ENCODE data around the gene CRAMP1.

The CRAMP1 gene

DNA sequence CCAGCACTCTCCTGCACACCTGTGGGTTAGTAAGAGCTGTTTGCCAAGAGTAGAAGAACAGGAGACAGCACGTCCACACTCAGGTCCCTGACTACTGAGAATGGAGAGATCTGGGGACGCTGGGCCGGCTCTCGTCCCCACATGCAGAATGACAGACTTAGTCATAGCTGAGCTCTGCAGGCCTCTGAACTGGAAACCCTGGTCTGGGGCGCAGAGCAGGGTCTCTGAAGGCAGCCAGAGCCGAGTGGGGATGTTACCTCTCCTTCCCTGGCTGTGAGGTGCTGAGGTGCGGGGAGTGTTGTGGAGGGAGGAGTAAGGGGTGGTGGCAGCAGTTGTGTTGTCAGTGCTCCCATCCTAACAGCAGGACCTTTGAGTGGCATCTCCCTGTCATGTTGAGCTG lies 58.7 kb downstream of the CRAMP1 start:
- TF ChIP-seq POLR2AphosphoS5 (IDR thresholded peaks at IDR 0.05; ENCODE audit: low read depth) (no peak), SPI1 (IDR thresholded peaks at IDR 0.05; ENCODE audit: borderline replicate concordance, low read depth) (no peak), GABPA (IDR thresholded peaks at IDR 0.05; ENCODE audit: low read depth) (no peak)
- TF ChIP-seq, protein P1, sequence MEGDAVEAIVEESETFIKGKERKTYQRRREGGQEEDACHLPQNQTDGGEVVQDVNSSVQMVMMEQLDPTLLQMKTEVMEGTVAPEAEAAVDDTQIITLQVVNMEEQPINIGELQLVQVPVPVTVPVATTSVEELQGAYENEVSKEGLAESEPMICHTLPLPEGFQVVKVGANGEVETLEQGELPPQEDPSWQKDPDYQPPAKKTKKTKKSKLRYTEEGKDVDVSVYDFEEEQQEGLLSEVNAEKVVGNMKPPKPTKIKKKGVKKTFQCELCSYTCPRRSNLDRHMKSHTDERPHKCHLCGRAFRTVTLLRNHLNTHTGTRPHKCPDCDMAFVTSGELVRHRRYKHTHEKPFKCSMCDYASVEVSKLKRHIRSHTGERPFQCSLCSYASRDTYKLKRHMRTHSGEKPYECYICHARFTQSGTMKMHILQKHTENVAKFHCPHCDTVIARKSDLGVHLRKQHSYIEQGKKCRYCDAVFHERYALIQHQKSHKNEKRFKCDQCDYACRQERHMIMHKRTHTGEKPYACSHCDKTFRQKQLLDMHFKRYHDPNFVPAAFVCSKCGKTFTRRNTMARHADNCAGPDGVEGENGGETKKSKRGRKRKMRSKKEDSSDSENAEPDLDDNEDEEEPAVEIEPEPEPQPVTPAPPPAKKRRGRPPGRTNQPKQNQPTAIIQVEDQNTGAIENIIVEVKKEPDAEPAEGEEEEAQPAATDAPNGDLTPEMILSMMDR (IDR thresholded peaks at IDR 0.05; ENCODE audit: insufficient read depth, low read length), result no peak
- TF ChIP-seq, protein P2, sequence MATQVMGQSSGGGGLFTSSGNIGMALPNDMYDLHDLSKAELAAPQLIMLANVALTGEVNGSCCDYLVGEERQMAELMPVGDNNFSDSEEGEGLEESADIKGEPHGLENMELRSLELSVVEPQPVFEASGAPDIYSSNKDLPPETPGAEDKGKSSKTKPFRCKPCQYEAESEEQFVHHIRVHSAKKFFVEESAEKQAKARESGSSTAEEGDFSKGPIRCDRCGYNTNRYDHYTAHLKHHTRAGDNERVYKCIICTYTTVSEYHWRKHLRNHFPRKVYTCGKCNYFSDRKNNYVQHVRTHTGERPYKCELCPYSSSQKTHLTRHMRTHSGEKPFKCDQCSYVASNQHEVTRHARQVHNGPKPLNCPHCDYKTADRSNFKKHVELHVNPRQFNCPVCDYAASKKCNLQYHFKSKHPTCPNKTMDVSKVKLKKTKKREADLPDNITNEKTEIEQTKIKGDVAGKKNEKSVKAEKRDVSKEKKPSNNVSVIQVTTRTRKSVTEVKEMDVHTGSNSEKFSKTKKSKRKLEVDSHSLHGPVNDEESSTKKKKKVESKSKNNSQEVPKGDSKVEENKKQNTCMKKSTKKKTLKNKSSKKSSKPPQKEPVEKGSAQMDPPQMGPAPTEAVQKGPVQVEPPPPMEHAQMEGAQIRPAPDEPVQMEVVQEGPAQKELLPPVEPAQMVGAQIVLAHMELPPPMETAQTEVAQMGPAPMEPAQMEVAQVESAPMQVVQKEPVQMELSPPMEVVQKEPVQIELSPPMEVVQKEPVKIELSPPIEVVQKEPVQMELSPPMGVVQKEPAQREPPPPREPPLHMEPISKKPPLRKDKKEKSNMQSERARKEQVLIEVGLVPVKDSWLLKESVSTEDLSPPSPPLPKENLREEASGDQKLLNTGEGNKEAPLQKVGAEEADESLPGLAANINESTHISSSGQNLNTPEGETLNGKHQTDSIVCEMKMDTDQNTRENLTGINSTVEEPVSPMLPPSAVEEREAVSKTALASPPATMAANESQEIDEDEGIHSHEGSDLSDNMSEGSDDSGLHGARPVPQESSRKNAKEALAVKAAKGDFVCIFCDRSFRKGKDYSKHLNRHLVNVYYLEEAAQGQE (IDR thresholded peaks at IDR 0.05; ENCODE audit: insufficient replicate concordance, low read depth), result no peak
- DNase-seq (ENCODE audit: low read depth in 1 of 2, low spot score in 1 of 2), result no peak
- no peaks in the 10 kb centered on the region for H3K27me3 ChIP-seq (ENCODE audit: insufficient read depth, poor library complexity, severe bottlenecking)
- H3K4me3 ChIP-seq (replicated peaks; ENCODE audit: insufficient read depth, low read length), result no peak overlapping the region
- no peak overlapping the region for H3K27ac ChIP-seq (replicated peaks)

DNA sequence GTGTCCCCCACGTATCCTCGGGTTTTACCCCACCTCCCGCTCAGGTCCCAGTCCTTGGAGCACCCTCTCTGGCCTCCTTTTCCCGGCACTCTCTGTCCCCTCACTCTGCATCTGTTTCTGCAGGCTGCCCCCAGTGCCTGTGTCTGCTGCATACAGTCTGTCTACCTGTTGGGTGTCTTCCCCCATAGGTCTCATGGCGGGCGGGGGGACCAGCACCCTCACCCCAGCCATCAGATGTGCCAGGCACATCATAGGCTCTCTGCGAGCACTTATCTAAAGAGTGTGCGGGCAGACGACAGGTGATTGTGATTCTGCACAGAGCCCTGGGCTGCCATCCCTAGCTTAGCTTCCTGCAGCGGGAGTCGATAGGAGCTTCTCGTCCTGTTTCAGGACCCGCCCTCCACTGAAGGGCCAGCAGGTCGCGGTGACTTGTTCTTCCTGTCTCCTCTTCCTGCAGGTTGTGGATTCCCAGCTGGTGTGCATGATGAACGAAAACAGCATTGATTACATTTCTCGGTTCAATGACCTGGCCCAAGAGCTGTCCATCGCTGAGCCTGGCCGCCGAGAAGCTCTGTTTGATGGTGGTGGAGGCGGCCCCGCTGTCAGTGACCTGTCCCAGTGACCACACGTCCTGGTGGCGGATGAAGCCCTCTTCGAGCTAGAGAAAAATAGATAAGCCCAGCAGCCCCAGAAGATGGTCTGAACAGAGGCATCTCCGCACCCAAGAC lies 61.4 kb downstream of the CRAMP1 start:
- H3K27me3 ChIP-seq (ENCODE audit: insufficient read depth, poor library complexity, severe bottlenecking), result no peaks in the 10 kb centered on the region
- TF ChIP-seq, protein P2 (IDR thresholded peaks at IDR 0.05; ENCODE audit: insufficient replicate concordance, low read depth), result no peak
- H3K27ac ChIP-seq (replicated peaks), result no peak overlapping the region
- no peak for DNase-seq (ENCODE audit: low read depth in 1 of 2, low spot score in 1 of 2)
- H3K4me3 ChIP-seq (replicated peaks; ENCODE audit: insufficient read depth, low read length), result no peak overlapping the region

DNA sequence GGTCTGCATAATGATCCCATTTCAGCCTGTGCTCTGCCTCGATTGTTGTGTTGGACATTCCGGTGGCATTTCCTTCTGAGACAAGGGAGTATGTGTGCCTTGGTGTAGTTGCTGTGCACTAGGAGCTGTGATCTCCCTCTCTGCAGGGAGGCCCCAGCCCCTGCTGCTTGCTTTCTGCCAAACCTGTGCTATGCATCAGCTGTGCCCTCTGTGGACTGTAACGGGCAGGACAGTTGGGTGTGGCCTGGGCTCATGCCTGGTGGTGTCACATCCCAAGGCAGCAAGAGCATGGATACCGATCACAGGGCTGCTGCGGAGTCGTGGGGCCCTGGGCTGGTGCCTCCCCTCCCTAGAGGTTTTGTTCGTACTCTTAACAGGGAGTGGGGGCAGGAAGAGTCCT lies 62.1 kb downstream of the CRAMP1 start:
- DNase-seq (ENCODE audit: low read depth in 1 of 2, low spot score in 1 of 2), result no peak
- Histone ChIP-seq H3K27me3 (ENCODE audit: insufficient read depth, poor library complexity, severe bottlenecking) (no peaks in the 10 kb centered on the region), H3K27ac (replicated peaks) (no peak overlapping the region), H3K4me3 (replicated peaks; ENCODE audit: insufficient read depth, low read length) (no peak overlapping the region)
- TF ChIP-seq POLR2AphosphoS5 (IDR thresholded peaks at IDR 0.05; ENCODE audit: low read depth), result no peak

DNA sequence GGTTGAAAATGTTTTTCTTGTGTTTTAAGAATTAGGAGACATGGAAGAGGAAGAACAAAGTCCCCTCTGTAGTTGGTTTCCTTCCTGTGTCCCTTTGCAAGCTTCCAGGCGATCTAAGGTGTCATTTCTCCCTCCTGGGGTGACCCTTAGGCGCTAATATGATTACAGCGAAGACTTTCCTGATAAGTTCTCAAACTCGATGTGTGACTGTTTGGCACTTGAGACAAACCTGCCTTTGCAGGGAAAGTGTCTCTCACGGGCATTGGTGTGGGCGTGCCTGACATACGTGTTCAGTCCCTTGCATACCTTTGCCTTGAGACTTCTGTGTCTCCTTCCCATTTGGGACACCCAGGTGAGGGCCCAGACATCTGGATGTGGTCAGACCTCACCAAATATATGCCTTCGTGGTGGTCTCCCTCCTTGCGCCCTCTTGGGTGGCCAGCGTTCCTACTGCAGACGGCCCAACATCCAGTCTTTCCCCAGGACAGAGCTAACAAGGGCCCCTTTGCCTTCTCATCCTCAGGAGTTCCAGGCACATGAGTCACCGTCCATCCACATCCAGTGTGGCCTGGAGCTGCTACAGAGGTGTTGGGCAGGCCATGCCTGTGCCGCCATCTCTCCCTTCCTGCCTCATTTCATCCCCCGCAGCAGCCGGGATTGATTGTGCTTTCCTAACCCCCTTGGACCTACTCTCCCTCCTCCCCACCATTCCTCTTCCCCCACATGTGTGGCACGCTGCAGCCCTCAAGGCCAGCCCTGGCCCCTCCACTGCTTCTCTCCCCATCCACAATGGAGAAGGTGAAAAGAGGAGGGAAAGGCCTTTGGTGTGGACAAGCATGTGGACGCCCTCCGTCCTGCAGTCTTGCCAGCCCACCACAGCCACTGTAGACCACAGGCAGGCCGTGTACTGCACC lies 62.8 kb downstream of the CRAMP1 start:
- Histone ChIP-seq H3K4me3 (replicated peaks; ENCODE audit: insufficient read depth, low read length) (no peak overlapping the region), H3K27me3 (ENCODE audit: insufficient read depth, poor library complexity, severe bottlenecking) (no peaks in the 10 kb centered on the region), H3K27ac (replicated peaks) (no peak overlapping the region)
- TF ChIP-seq, protein P2 (IDR thresholded peaks at IDR 0.05; ENCODE audit: insufficient replicate concordance, low read depth), result no peak
- TF ChIP-seq POLR2AphosphoS5 (IDR thresholded peaks at IDR 0.05; ENCODE audit: low read depth) (no peak), SPI1 (IDR thresholded peaks at IDR 0.05; ENCODE audit: borderline replicate concordance, low read depth) (no peak), GABPA (IDR thresholded peaks at IDR 0.05; ENCODE audit: low read depth) (no peak)
- TF ChIP-seq, protein P1 (IDR thresholded peaks at IDR 0.05; ENCODE audit: insufficient read depth, low read length), result no peak
- no peak for DNase-seq (ENCODE audit: low read depth in 1 of 2, low spot score in 1 of 2)

All from HL-60 (cell line).